H1 (cell line): ENCODE results near the gene PGM1. TPM values are rescaled to one million over a fixed set of nuclear protein-coding genes. Genes with fewer than 3 reads are reported as not detected.

Source experiments
- KDM5A ChIP-seq: fragments of 200-600 bp; IDR thresholded peaks from 2 replicates; pipeline ENCODE4 v1.7.1; 2012; ENCODE audit warnings: mild to moderate bottlenecking, low read length, inconsistent platforms, mixed read lengths
- POLR2A ChIP-seq, 2 experiments: IDR thresholded peaks; 1 replicate in 1 of 2; 2 replicates in 1 of 2; pipeline ENCODE4 v1.6.1; 2011; ENCODE audit warnings: low read depth in 2 of 2, low read length in 2 of 2, mild to moderate bottlenecking in 2 of 2; ENCODE audit errors: control extremely low read depth in 1 of 2
- polyA plus RNA-seq, 7 experiments: library from polyadenylated mRNA; depleted of rRNA in 3 of 7; stranded (reverse) in 5 of 7; unstranded in 2 of 7; fragments of >200 nt in 5 of 7; fragments of 200-250 nt in 2 of 7; gene quantifications; 1 replicate in 5 of 7; 2 replicates in 1 of 7; 4 replicates in 1 of 7; pipeline versions ENCODE4 v1.2.1 to v1.2.3, GENCODE V29; 2011 to 2013; ENCODE audit warnings: missing spikeins in 2 of 7, mixed read lengths in 2 of 7
- total RNA-seq: library from RNA; stranded (reverse); fragmentation: NEBNext Ultra II Directional; extraction: Animal tissue kit (Norgen Biotek cat#: 25700); gene quantifications from 2 replicates; pipeline ENCODE4 v1.2.1, GENCODE V29; 2021

PGM1 gene
- total and polyA plus RNA-seq, 2 of the 8 experiments (the other 6 are each of a cell fraction or from before 2014, with no cell fraction given) = 33.0 to 65.4 TPM

DNA sequence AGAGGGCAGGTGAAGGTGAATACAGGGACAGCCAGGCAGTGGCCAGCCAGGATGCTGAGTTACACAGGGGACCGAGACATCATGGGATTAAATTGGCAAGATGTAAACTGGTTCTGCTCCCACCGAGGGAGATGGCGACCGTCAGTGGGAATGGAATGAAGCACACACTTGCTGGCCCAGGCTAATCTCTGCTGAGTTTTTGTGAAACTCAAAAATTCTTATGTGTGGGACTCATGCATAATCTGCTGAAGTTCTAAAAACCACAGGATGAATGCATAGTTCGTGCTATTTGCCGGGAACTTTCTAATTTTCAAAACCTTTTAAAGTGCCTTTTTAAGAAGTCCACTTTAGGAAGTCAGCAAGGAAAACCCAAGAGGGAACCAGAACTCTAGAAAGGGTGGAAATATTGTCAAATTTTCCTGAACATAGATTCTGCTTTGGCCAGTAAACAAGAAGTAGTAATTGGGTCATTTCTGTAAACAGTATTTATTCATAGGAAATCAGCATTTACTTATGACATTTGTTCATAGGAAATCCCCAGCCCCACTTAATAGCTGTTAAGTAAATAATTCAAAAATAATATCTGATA is 95.2 kb downstream of the PGM1 start (continued):
- no peak for TF ChIP-seq POLR2A (IDR thresholded peaks at IDR 0.05; ENCODE audit: control extremely low read depth in 1 of 2, low read depth in 2 of 2, low read length in 2 of 2)
- no peak for TF ChIP-seq KDM5A
